Non-pigmented ciliary epithelial cell (primary cell): Measurements from ENCODE around the gene PFN1.
"Not testable (repeated sequence)": the region's sequence is repeated elsewhere in the genome, so short reads cannot be mapped to it uniquely, and the experiment has no call there.

ENCODE experiments used
- DNase-seq: peaks from one replicate; pipeline ENCODE4 v3.0.0-alpha.2; 2010; ENCODE audit warnings: low read depth

Gene PFN1

DNA sequence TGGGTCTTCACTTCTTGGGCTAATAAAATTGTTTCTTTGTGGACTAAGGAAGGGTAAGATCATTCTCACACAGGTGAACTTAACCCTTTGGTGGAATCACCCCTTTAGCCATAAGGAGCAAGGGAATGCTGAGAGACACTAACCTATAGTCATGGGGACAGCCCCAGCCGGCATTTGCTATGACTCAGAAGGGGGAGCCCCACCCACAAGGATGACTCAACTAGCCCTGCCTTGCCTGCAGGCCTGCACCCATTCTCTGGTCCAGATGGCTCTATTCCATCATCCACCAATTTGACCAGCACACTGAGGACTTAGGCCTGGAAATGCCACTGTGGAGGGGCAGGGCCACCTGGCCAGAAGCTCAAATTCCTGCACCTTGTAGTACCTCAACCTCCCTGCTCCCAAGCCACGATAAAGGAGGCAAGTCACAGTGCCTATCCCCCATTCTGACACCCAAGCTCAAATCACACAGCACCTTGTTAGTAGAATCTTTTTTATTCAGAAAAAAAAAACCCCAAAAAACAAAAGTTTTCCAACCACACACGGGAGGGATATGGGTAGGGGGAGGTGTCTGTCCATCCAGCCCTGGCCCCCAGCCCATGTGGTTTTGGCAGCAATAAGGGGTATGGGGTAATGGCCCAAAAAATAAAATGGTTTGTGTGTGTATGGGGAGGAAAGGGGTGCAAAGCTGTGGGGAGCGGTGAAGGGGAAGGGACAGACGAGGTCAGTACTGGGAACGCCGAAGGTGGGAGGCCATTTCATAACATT is 3.0 kb downstream of the PFN1 start:
- DNase-seq, result peak; percentile 67

DNA sequence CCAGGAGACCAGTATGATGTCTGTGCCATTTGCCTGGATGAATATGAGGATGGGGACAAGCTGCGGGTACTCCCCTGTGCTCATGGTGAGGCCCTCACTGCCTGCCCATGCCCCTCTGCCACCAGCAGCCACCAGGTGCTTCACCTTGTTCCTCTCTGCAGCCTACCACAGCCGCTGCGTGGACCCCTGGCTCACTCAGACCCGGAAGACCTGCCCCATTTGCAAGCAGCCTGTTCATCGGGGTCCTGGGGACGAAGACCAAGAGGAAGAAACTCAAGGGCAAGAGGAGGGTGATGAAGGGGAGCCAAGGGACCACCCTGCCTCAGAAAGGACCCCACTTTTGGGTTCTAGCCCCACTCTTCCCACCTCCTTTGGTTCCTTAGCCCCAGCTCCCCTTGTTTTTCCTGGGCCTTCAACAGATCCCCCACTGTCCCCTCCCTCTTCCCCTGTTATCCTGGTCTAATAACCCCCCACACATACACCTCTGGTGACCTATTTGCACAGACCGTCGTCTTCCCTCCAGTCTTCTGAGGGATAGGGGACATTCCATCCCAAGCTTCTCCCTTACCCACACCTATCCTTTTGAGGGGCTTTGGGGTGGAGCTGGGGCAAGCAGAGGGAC is 3.7 kb downstream of the PFN1 start:
- DNase-seq, result no peak

DNA sequence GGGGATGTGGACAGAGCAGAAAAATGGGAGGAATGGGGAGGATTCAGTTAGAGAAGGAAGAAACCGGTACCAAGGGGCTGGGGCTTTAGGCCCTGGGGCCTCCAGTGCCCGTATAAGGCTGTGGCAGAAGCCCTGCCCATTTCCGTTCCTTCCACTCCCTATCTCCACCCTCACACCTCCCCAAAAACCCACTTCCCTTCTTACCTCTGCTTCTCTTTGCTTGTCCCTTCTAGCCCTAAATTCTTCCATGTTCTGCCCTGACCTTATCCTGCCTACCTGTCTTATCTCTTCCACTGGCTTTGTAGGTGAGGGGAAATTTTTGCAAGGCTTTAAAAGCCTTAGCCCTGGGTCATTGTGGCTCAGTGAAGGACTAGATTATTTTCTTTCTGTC is 4.2 kb downstream of the PFN1 start:
- DNase-seq, result no peak

DNA sequence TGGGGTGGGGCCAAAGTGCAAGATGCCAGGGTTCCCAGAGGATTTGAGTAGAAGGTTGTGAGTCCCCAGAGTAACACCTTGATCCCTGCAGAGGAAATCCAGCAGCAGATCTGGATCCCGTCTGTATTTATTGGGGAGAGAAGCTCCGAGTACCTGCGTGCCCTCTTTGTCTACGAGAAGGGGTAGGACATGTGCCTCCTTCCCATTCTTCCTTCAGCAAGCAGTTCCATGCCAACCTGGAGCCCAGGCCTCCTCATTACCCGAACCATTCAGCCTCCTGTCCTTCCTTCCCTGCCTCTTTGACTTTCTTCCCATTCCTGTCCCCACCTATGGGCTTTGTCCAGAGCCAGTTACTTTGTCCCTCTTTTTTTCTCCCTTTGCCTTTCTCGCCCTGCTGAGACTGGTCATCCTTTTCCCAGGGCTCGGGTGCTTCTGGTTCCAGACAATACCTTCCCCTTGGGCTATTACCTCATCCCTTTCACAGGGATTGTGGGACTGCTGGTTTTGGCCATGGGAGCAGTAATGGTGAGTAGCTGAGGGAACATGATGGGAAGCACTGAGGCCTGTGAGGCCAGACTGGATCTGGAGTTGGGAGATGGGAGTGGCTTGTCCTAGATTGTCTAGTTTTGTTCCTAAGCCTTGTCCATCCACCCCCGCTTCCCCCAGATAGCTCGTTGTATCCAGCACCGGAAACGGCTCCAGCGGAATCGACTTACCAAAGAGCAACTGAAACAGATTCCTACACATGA is 5.4 kb downstream of the PFN1 start:
- DNase-seq, result no peak

DNA sequence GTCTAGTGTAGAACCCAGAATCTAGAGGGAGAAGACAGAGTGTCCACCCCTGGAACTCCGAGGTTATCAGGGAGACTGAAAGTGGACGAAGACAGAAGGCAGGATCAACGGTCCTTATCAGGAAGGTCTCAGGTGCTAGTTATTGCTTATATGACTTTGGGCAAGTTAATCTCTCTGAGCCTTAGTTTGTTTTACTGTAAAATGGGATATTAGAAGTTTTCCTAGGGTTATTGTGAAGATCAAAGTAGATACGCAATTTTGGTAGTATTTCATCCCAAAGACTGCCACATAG is 7.1 kb downstream of the PFN1 start:
- no peak for DNase-seq

DNA sequence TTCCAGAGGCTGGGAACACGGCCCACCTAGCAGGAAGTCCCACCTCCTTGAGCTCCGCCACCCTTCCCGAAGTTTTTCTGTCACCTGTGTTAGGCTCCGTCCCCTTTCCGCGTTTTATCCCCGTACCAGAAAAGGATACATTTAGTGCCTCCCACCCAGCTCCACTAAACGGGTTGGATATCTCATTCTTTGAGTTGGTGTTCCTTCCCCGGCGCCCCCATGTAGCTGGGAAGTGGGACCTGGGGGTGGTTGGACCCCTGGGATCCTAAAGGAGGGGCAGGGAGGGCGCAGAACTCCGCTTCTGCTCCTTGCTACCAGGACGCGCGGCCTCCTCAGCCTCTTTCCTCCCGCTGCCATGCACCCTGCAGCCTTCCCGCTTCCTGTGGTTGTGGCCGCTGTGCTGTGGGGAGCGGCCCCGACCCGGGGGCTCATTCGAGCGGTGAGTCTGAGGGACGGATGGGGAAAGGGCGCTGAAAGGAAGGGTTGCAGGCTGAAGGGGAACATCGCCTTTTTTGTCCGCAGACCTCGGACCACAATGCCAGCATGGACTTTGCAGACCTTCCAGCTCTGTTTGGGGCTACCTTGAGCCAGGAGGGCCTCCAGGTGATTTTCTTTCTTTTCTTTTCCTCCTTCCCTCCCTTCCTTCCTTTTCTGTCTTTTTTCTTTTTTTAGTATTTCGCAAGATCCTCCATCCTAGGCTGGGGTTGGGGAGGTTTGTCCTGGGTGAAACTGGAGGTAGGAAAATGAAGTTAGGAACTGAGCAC is 7.6 kb downstream of the PFN1 start:
- DNase-seq, result no peak

DNA sequence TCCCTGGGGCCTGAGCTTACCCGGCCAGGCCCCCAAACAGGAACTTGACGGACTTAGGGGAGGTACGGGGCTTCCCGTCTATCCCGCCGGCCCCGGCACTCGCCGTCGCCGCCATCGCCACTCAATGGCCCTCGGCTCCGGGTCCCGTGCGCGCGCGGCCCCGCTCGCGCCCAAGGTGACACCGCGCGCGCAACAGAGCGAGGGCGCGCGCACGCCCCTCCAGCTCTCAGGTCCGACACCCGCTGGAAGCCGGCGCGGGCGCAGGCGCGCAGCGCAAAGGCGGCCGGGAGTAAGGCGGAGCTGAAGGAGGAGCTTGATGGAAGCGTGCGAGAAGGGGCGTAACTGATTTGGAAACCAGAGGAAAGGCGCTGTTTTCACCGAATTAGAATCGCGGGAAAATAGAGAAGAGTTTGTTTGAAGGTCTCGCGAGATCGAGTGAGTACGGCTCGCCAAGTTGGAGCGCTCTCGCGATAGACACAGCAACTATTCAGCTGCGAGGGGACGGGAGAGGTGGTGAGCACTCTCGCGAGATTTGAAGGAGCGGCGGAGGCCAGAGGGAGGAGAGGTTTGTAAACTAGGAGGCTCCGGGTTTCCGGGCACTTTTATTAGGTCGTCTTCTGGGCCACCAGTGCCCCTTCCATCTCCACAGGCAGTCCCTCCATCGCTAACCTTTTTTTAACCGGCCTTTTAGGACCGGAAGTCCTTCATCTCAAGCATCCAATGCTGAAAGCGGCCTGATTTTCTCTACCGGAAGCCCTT is 8.4 kb downstream of the PFN1 start, which contains the start of the genes RNF167 and SLC25A11:
Gene RNF167, plus strand, starts transcription at position 473 of the 759 bp plus-strand sequence. CDS start 642 bp downstream, outside the sequence.
Gene SLC25A11, minus strand, starts transcription at position 251 of the 759 bp plus-strand sequence. Its CDS starts 136 bp downstream, at position 115.
- peak; percentile 98 for DNase-seq

DNA sequence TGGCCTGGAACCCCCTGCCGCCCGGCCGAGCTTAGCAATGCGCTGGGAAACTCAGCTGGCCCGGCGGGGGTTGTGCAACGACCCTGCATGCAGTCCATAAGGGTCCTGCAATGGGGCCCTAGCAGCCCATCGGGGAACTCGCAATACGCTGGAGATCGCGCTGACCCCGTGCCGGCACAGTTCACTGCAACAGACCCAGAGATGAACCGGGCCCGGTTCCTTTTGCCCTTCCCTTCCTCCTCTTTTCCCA is 8.9 kb downstream of the PFN1 start:
- no peak for DNase-seq

DNA sequence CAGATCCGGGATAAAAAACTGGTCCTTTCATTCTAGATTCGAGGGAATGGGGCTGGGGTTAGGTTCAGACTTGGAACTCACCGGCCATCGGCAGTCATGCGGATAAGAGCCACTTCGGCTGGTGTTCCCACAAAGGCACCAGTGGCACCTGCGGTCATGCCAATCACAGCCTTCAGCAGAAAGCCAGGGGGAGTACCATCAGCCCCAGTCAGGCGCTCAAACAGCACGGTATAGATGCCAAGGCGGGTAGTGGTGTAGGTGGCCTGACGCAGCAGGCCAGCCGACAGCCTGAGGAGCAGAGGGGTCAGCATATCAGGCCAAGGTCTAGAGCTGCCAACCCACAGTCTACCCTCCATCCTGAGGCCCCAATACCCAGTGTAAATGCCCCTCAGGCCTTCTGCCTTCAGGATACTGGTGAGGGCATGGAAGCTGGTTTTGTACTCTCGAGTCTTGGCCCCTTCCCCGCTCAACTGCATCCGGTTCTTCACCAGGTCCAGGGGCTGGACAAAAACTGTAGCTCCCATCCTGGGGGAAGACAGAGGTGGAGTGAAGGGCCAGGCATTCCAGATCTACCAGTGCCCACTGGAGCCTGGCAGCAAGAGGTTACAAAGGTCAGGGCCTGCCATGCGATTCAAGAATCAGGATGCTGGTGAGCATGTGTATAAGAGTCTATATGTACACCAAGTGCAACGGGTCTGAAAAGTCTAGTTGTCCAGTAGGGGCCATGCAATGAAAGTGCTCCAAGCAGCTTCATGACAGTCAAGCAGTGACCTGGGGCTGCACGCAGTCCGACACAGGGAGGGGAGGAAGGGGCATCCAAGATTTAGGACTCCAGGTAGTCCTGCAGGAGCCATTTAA is 9.4 kb downstream of the PFN1 start:
- no peak for DNase-seq

DNA sequence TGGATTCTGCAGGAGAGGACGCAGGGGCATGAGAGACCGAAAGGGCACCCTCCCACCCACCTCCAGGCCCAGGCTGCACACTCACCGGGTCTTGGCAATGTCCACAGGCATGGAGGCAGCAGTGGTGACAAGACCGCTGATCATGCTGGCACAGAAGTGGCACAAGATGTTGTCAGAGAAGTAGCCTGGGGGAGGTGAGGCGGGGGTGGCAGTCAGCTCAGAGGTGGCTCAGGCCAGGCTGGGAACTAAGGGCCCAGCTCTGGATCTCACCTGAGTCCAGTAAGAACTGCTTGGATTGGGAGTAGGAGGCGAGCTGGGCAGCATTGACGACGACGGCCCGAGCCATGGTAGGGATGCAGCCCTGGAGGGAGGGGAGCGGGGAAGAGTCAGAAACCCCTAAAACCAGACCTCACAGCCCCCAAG is 10.2 kb downstream of the PFN1 start:
- no peak for DNase-seq

DNA sequence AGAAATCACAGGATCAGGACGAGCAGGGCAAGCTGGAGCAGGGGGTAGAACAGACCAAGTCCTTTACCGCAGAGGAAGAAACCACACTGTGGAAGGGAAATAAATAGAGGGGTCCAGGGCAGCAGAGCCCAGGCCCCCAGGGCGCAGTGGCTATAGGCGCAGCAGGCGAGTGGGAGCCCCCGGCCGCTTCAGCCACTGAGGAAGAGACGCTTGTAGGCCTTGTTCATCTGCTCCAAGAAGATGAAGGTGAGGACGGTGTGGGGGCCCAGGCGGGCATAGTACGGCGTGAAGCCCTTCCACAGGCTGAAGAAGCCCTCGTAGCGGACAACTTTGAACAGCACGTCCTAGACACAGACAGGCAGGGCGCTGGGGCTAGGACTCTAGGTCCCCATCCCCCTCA is 10.8 kb downstream of the PFN1 start:
- no peak for DNase-seq

DNA sequence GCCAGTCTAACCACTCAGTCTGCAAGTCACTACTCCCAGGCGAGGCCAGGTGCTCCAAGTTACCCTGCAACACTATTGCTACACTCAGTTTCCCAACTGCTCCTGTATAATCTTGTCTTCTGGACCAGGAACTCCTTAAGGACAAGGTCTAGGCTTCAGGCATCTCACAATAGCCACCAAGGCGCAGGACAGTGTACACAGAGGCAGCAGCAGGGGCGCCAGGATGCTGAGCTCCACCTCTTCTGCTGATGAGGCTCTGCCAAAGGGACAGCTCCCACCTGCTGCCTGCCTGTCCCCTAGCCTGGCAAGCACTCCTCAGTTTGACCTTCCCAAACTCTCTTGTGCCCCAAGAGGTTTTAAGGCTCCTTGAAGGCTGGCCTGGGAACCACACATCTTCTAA is 11.9 kb downstream of the PFN1 start:
- no peak for DNase-seq

DNA sequence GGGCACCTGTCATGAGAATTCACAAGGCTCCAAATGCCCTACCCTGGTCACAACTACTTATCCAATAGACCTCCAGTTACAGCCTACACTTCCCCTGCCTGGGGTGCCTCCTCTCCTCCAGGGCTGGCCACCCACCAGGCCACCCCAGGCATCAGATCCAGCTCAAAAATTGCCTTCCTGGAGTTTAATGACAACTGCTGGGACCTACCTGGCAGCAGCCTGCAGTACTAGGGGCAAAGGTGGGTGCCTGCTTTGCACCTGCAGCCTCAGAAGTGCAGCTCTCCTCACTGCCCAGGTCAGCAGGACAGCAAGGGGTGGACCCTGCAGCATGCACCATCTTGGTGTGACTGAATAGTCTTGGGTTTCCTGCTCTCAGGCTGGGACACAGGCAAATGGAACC is 12.7 kb downstream of the PFN1 start:
- no peak for DNase-seq

DNA sequence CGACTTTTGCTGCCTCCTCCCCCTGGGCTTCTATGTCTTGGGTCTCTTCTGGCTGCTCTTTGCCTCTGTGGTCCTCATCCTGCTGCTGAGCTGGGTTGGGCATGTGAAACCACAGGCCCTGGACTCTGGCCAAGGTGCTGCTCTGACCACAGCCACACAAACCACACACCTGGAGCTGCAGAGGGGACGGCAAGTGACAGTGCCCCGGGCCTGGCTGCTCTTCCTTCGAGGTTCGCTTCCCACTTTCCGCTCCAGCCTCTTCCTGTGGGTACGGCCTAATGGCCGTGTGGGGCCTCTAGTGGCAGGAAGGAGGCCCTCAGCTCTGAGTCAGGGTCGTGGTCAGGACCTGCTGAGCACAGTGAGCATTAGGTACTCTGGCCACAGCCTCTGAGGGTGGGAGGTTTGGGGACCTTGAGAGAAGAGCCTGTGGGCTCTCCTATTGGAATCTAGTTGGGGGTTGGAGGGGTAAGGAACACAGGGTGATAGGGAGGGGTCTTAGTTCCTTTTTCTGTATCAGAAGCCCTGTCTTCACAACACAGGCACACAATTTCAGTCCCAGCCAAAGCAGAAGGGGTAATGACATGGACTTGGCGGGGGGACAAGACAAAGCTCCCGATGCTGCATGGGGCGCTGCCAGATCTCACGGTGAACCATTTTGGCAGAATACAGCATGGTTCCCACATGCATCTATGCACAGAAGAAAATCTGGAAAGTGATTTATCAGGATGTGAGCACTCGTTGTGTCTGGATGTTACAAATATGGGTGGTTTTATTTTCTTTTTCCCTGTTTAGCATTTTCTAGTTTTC is 14.0 kb downstream of the PFN1 start:
- no peak for DNase-seq

DNA sequence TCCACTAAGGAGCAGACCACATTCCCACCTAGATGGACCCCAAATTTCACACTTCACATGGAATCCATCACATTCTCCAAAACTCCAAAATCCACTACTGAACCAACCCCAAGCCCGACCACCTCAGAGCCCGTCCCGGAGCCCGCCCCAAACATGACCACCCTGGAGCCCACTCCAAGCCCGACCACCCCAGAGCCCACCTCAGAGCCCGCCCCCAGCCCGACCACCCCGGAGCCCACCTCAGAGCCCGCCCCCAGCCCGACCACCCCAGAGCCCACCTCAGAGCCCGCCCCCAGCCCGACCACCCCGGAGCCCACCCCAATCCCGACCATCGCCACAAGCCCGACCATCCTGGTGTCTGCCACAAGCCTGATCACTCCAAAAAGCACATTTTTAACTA is 14.7 kb downstream of the PFN1 start:
- DNase-seq, result no peak

DNA sequence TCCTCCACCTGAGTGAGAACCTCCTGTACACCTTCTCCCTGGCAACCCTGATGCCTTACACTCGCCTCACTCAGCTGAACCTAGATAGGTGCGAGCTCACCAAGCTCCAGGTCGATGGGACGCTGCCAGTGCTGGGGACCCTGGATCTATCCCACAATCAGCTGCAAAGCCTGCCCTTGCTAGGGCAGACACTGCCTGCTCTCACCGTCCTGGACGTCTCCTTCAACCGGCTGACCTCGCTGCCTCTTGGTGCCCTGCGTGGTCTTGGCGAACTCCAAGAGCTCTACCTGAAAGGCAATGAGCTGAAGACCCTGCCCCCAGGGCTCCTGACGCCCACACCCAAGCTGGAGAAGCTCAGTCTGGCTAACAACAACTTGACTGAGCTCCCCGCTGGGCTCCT is 15.6 kb downstream of the PFN1 start:
- DNase-seq, result no peak

DNA sequence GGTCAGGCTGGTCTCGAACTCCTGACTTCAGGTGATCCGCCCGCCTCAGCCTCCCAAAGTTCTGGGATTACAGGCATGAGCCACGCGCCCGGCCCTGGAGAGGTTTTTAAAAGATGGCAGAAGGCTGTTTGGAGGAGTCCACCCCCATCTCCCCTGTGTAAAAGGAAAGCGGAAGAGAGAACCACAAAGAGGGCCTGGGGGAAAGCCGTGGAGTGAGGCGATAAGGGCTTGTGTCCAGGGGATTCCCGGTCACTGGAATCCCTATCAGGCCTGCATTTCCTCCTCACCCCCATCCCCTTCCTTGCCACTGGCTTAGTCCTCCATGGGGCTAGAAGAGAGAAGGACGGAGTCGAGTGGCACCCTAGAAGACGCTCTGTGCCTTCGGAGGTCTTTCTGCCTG is 16.4 kb downstream of the PFN1 start, which contains the start of gene GP1BA:
Gene GP1BA, plus strand, starts transcription at position 315 of the 400 bp plus-strand sequence. CDS start 328 bp downstream, outside the sequence.
- DNase-seq, result no peak

DNA sequence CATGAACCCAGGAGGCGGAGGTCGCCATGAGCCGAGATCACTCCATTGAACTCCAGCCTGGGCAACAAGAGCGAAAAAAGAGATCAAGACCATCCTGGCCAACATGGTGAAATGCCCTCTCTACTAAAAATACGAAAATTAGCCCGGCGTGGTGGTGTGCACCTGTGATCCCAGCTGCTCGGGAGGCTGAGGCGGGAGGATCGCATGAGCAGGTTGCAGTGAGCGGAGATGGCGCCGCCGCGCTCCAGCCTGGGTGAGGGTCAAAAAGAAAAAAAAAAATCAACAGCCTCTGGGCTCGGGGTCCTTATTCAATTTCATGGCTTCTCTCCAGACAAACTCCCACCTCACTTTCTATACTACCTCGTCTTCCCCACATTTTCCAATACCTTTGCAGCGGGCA is 19.4 kb downstream of the PFN1 start:
- DNase-seq, result no peak

DNA sequence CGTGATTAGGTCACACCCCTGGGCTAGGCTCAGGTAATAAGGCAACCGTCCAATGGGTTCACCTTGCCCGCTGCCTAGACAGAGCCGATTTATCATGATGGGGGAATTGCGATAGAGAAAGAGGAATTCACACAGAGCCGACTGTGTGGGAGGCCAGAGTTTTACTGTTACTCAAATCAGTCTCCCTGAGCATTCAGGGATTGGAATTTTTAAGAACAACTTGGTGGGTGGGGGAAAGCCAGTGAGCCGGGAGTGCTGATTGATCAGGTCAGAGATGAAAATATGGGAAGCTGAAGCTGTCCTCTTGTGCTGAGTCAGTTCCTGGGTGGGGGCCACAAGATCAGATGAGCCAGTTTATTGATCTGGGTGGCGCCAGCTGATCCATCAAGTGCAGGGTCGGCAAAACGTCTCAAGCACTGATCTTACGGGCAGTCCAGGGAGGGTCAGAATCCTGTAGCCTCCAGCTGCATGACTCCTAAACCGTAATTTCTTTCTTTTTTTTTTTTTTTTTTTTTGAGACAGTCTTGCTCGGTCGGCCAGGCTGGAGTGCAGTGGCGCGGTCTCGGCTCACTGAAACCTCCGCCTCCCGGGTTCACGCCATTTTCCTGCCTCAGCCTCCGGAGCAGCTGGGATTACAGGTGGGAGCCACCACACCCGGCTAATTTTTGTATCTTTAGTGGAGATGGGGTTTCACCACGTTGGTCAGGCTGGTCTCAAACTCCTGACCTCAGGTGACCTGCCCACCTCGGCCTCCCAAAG is 21.6 kb downstream of the PFN1 start:
- not testable (repeated sequence) for DNase-seq
